Spleen (tissue), 7 donors: ENCODE results near the gene CLCNKB.

ENCODE experiments used
- CTCF ChIP-seq, 11 experiments: fragments of 200-600 bp in 7 of 11; fragments of 450-650 bp in 4 of 11; sonication (generic) in 4 of 11; IDR thresholded peaks in 8 of 11; conservative IDR thresholded peaks in 3 of 11; 1 replicate in 7 of 11; 2 replicates in 4 of 11; pipeline versions ENCODE4 v1.4.0 to v1.8.0; 2016 to 2021; ENCODE audit warnings: antibody characterized with exemption in 11 of 11, inconsistent platforms in 4 of 11, mild to moderate bottlenecking in 1 of 11
- POLR2A ChIP-seq, 3 donors: fragments of 450-650 bp; IDR thresholded peaks; one replicate each; pipeline ENCODE4 v1.5.1; 2017; ENCODE audit warnings: antibody characterized with exemption in 3 of 3, mild to moderate bottlenecking in 1 of 3
- donor health status: DM: no; HTN: no; CAD: no; lungs with moderate emphysema.
- donor health status: DM: no; HTN: no; CAD: no.
- donor health status: DM: no; HTN: no; CAD: no.

DNA sequence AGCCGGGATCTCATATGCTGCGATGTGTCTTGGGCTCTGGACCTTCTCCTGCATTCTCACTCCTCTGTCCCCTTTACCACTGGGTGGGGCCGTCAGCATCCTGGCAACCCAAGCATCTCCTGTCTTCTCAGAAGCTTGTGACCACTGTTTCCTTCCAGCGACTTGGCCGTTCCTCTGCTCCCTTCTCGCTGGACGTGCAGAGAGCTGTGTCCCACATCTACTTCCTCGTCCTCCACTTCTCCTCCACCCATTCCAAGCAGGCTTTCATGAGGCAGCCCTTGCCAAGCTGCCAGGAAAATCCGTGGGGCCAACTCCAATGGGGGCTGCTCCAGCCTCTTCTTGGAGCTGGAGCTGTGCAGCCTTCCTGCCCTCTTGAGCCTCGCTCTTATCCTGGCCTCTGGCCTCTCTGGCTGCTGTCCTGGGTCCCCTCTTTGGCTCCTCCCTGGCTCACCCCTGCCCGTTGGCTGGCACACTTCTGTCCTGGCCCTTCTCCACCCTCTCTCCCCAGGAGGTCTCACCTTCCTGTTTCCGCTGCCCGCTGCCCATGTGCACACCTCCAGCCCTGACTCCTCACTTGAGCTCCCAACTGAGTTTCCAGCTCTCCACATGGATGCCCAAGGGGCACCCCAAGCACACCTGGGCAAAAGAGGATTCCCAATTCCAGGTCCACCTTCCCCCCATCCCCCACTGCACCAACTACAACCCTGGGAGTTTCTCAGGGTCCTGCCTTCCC, 21.1 kb downstream of the CLCNKB start:
- TF ChIP-seq CTCF (IDR thresholded peaks at IDR 0.05 in 8 of 11, conservative IDR thresholded peaks at IDR 0.05 in 3 of 11) (no peak), POLR2A (IDR thresholded peaks at IDR 0.05) (no peak)
